GM12891 (cell line): ENCODE data around the gene ZNF254.

ENCODE experiments used
- PAX5 ChIP-seq: IDR thresholded peaks from 2 replicates; pipeline ENCODE4 v1.6.1; 2011; ENCODE audit warnings: low read length, moderate library complexity, mild to moderate bottlenecking; ENCODE audit not compliant: insufficient read depth, severe bottlenecking
- POLR2A ChIP-seq: IDR thresholded peaks from 2 replicates; pipeline ENCODE4 v1.6.1; 2011; ENCODE audit warnings: low read depth, low read length, control low read depth
- POLR2AphosphoS5 ChIP-seq: IDR thresholded peaks from 2 replicates; pipeline ENCODE4 v1.6.1; 2011; ENCODE audit warnings: low read depth, low read length, control low read depth
- POU2F2 ChIP-seq: IDR thresholded peaks from 2 replicates; pipeline ENCODE4 v1.6.1; 2011; ENCODE audit warnings: low read depth, mild to moderate bottlenecking, control low read depth, low read length, moderate library complexity
- SPI1 ChIP-seq: IDR thresholded peaks from 2 replicates; pipeline ENCODE4 v1.6.1; 2011; ENCODE audit warnings: low read depth, low read length, control low read depth
- TAF1 ChIP-seq: IDR thresholded peaks from 2 replicates; pipeline ENCODE4 v1.6.1; 2011; ENCODE audit warnings: low read depth, low read length, control low read depth

DNA sequence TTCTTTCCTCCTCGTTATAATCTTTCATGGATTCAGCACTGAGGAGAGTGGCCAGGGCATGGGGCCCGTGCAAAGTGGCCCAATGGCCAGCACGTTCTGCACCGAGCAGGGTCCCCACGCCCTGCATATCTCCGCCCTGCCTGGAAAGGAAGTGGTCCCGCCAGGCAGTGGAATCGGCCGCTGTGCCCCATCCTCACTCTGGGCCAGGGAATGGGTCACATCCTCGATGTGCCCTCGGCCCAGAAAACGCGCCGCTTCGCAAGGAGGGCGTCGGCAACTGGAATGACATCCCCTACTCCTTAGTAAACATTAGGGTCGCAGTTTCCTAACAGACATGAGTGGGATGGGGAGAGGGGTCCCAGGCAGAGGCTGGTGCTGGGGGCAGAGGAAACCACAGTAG lies 90.7 kb downstream of the ZNF254 start:
- TF ChIP-seq POLR2AphosphoS5 (no peak), POLR2A (no peak), PAX5 (no peak), TAF1 (no peak), POU2F2 (no peak), SPI1 (no peak)
